AG04449 (cell line): ENCODE results near the gene USP5.
"Not testable (repeated sequence)": the region's sequence is repeated elsewhere in the genome, so short reads cannot be mapped to it uniquely, and the experiment has no call there.

Experiments
- CTCF ChIA-PET: fragments of 350-600 bp; formaldehyde crosslinking; extraction: SDS; loops from one replicate; lab custom pipeline; 2021; ENCODE audit warnings: antibody characterized with exemption; lab: Yijun Ruan, JAX
- POLR2A ChIA-PET: fragments of 400-600, 350-600 bp; formaldehyde crosslinking; extraction: SDS; loops from one replicate; lab custom pipeline; 2020; ENCODE audit warnings: antibody characterized with exemption, inconsistent platforms; lab: Yijun Ruan, JAX
- DNase-seq: peaks from one replicate; pipeline ENCODE4 v3.0.0-alpha.2; 2010; ENCODE audit warnings: low read depth, low spot score
- H3K4me3 ChIP-seq: 2 replicates; pipeline ENCODE4 v1.5.1; 2011; ENCODE audit warnings: low read depth, mild to moderate bottlenecking, control low read depth, low read length
- CTCF ChIP-seq: IDR thresholded peaks from one replicate; pipeline ENCODE4 v1.5.1; 2011; ENCODE audit warnings: mild to moderate bottlenecking, moderate library complexity, low read length, control low read depth, inconsistent platforms; ENCODE audit not compliant: insufficient read depth; ENCODE audit errors: missing control alignments

Gene USP5

DNA sequence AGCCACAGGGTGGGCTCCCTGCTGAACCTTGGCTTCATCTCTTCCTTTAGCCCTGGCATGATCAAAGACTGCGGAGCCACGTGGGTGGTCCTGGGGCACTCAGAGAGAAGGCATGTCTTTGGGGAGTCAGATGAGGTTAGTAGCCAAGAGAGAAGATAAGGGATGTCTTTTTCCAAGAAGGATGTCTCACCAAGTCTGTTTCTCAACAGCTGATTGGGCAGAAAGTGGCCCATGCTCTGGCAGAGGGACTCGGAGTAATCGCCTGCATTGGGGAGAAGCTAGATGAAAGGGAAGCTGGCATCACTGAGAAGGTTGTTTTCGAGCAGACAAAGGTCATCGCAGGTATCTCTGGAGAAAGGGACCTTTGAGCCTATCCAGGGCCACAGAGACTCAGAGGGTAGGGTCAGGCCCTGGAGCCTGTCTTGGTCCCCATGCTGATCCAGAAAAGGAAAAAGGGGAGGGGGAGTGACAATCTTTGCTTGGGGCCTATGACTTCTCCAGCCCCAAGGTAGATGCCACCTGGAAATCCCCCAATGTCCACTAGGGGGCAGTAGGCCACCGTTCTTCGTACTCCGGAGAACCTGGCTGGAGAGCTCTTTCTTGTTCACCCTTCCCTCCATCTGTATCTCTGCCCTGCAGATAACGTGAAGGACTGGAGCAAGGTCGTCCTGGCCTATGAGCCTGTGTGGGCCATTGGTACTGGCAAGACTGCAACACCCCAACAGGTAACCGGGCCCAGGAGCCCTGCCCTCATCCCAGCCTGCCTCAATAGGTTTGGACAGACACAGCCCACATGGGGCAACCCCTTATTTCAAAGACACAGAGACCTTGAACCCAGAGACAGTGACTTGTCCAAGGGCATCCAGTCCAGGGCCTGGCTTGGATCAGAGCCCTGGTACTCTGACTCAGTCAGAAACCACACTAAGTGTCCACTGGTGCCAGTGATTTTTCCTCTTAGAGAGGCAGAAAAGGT is 17.4 kb downstream of the USP5 start:
- ChIA-PET POLR2A (interaction anchor here (0.6 to 10.2 kb wide), 10 partner anchors 10 to 117 kb away, joined by 3 to 164 read pairs (median 8); partner anchors contain the start of genes C12orf57, CDCA3, MLF2 and PTMS), CTCF (interaction anchor here (0.6 to 6.5 kb wide), 44 partner anchors 9 to 375 kb away, joined by 3 to 88 read pairs (median 4); partner anchors contain the start of genes C12orf57, C1RL, CDCA3 and MLF2)
- no peak for DNase-seq
- peak overlapping the region; percentile 96 for H3K4me3 ChIP-seq
- peak; percentile 77 for TF ChIP-seq CTCF

- ChIA-PET POLR2A (interaction anchor here (1.6 to 10.2 kb wide), 2 partner anchors 11 to 19 kb away, joined by 4 to 164 read pairs; partner anchors contain the start of genes CDCA3 and USP5), CTCF (interaction anchor here (0.8 to 6.5 kb wide), 22 partner anchors 10 to 243 kb away, joined by 3 to 88 read pairs (median 8); partner anchors contain the start of genes C12orf57, CDCA3, ENO2 and LPCAT3)
- DNase-seq, H3K4me3 ChIP-seq: not testable (repeated sequence)
Measured at GRCh38 chr12:6870304-6870703, 18.4 kb downstream of the USP5 start.

GRCh38 chr12:6871052-6871957 is 19.4 kb downstream of the USP5 start:
- ChIA-PET POLR2A (interaction anchor here (1.0 to 10.2 kb wide), 5 partner anchors 10 to 44 kb away, joined by 3 to 164 read pairs (median 4); partner anchors contain the start of genes CDCA3 and USP5), CTCF (interaction anchor here (0.6 to 6.3 kb wide), 30 partner anchors 11 to 147 kb away, joined by 3 to 88 read pairs (median 8); partner anchors contain the start of genes C12orf57, CDCA3, ENO2 and GNB3)
- H3K4me3 ChIP-seq: peak overlapping the region; percentile 78
- no peak for TF ChIP-seq CTCF
- DNase-seq: no peak

DNA sequence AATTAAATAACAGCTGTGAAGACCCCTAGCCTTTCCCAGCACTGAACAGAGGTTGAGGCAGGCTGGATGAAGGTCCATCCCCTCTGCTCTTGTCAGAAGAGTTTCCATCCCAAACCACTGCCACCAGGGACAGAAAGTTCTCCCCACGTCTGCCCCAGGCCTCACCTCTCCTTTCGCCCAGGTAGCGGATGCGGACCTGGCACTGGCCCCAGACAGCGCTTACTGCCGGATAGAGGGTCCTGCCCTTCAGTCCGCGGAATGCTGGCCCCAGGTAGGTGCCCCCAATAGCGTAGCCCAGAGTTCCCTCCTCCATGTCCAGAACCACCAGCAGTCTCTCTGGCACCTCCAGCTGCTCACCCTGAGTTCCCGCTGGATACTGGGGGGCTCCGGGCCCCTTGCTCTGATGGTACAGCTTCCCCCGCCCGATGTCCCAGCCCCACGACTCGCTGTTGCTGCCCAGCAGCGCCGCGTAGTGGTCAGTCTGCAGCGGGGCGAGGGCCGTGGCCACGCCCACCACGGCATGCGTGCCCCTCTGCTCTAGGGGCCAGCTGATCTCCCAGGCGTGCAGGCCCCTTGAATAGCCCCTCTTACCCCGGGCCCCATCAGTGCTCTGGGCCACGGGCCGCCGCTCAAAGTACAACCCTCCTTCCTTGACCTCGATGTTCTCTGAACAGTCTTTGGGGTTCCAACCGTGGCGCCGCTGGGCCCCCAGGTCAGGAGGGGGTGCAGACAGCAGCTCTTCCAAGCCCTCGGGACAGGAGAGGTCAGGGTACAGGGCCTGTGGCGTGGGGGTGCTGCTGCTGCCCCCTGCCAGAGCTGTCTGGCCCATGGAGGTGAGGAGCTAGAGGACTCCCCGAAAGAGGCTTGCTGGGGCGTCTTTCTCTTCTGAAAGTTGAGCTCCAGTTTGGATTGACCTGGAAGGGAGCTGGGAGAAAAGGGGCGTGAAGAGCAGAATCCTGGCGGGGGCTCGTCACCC is 20.4 kb downstream of the USP5 start:
- H3K4me3 ChIP-seq: peak overlapping the region; percentile 78
- ChIA-PET POLR2A (interaction anchor here (0.6 to 10.2 kb wide), 18 partner anchors 9 to 207 kb away, joined by 3 to 164 read pairs (median 4); partner anchors contain the start of genes C12orf57, CDCA3, MLF2 and RNU7-1), CTCF (interaction anchor here (0.6 to 6.3 kb wide), 44 partner anchors 9 to 323 kb away, joined by 3 to 88 read pairs (median 6); partner anchors contain the start of genes C12orf57, CDCA3, COPS7A and ENO2)
- peak; percentile 100 for TF ChIP-seq CTCF
- DNase-seq: no peak

DNA sequence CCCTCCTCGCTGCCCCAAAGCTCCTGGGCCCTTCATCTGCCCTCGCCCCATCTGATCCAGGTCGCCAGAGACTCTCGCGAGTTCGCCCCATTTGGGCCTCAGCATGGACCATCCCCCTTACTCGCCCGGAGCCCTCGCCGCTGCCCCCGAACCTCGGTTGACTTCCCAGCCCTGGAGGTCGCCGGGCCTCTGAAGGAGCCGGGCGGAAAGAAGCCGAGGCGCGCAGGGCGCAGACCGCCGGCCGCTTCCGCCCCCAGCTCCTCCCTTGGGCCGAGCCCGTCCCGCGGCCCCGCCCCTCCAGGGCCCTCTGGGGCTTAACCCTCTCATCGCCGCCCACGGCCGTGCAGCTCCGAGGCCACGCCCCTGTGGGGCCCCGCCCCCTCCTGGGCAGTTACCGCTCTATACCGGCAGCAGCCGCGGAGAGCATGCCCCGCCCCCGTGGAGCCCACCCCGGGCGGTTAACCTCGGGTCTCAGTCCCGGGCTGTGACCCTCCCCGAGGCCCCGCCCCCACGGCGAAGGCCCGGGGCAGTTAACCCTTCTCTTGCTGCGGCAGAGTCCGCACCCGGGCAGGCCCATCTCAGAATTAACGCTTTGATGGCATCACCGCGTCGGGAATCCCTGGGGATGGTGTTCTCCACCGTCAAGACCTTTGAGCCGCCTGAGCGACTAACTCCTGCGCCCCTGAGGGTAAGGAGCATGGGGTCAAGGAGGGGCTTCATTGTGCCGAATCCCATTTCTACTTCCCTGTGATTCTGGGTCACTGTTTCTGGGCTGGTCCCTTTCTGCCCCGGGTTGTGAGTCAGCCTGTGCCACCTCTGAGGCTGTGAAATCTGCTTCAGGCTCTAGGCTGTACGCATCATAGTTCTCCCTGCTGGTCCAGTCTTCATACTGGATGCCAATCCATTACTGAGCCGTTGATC is 21.4 kb downstream of the USP5 start, which contains the start of gene SPSB2:
TSS of gene SPSB2 (minus strand) at position 210 of the 921 bp plus-strand sequence. CDS start 402 bp downstream, outside the sequence.
- CTCF ChIA-PET: interaction anchor here (0.6 to 6.3 kb wide), 40 partner anchors 9 to 324 kb away, joined by 3 to 88 read pairs (median 8); partner anchors contain the start of genes C12orf57, CDCA3, COPS7A and ENO2
- DNase-seq: no peak
- peak within 1 kb of the TSS; percentile 78 for H3K4me3 ChIP-seq
- POLR2A ChIA-PET: interaction anchor here (0.6 to 10.2 kb wide), 16 partner anchors 9 to 120 kb away, joined by 3 to 164 read pairs (median 4); partner anchors contain the start of genes C12orf57, CDCA3, MLF2 and RNU7-1
- TF ChIP-seq CTCF: no peak

DNA sequence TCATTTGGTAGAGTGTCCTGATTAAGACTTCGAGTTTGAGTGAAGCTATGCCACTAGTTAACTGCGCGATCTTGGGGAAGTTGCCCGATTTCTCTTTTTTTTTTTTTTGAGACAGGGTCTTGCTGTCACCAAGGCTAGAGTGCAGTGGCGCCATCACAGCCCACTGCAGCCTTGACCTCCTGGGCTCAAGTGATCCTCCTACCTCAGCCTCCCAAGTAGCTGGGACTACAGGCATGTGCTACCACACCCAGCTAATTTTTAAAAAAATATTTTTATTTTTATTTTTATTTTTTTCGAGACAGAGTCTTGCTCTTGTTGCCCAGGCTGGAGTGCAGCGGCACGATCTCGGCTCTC is 22.0 kb downstream of the USP5 start:
- CTCF ChIA-PET: interaction anchor here (0.8 to 3.5 kb wide), 4 partner anchors 18 to 64 kb away, joined by 3 to 16 read pairs (median 7); no protein-coding TSS in a partner anchor
- not testable (repeated sequence) for DNase-seq

GRCh38 chr12:6879824-6880223 is 27.9 kb downstream of the USP5 start:
- not testable (repeated sequence) for H3K4me3 ChIP-seq, DNase-seq
- ChIA-PET CTCF (interaction anchor here (1.0 to 6.6 kb wide), 3 partner anchors 9 to 44 kb away, joined by 4 to 88 read pairs (median 32); partner anchors contain the start of genes SPSB2 and TPI1), POLR2A (interaction anchor here (0.9 to 1.6 kb wide), 3 partner anchors 11 to 27 kb away, joined by 3 to 4 read pairs (median 3); partner anchors contain the start of genes TPI1 and USP5)

More for the DNA sequence above, 22.0 kb downstream of the USP5 start:
- POLR2A ChIA-PET: interaction anchor here (1.0 to 10.2 kb wide), 5 partner anchors 8 to 70 kb away, joined by 3 to 164 read pairs (median 9); partner anchors contain the start of genes C12orf57, CDCA3, ENO2 and RNU7-1
- peak overlapping the region; percentile 78 for H3K4me3 ChIP-seq
